GM12878 (cell line): Measurements from ENCODE around the gene HHAT. TPM values are rescaled to one million over a fixed set of nuclear protein-coding genes. Genes with fewer than 3 reads are reported as not detected.

ENCODE experiments used
- ATAC-seq: fragments of 200-7000 bp; cut with Tn5 transposase; 3 replicates; pipeline ENCODE4 v1.9.1; 2020; ENCODE audit warnings: mild to moderate bottlenecking, moderate library complexity
- BruUV-seq: library from RNA; stranded (reverse); fragments of 400-500 nt; replicated peaks from 2 replicates; lab custom pipeline; 2021; lab: Mats Ljungman, UMichigan
- CTCF ChIA-PET: fragments of 300-600 bp; sonication (Branson Sonifier 250); formaldehyde crosslinking; extraction: SDS; loops from one replicate; lab custom pipeline; 2021; ENCODE audit warnings: inconsistent platforms; lab: Yijun Ruan, JAX
- POLR2A ChIA-PET: fragments of 350-600 bp; formaldehyde crosslinking; extraction: SDS; loops from one replicate; lab custom pipeline; 2021; ENCODE audit warnings: inconsistent platforms; lab: Charles Lee
- RAD21 ChIA-PET: fragments of 300-600 bp; sonication (Branson Sonifier 250); formaldehyde crosslinking; loops from one replicate; lab custom pipeline; 2023; ENCODE audit warnings: antibody characterized with exemption; ENCODE audit not compliant: unreplicated experiment; lab: Charles Lee
- SMC1A ChIA-PET: fragments of 300-600 bp; sonication (Branson Sonifier 250); formaldehyde crosslinking; loops from one replicate; lab custom pipeline; 2023; ENCODE audit not compliant: unreplicated experiment, uncharacterized antibody; lab: Charles Lee
- DNase-seq: peaks from one replicate; pipeline ENCODE4 v3.0.0-alpha.2; 2011; ENCODE audit warnings: low read depth, low spot score
- FAIRE-seq: peaks from 3 replicates; lab custom pipeline; 2011; peaks lifted over from hg19 to GRCh38; lab: Jason Lieb, UNC
- H2AFZ ChIP-seq: 2 replicates; pipeline ENCODE4 v1.6.0; 2011; ENCODE audit warnings: low read depth, low read length, control low read depth; ENCODE audit not compliant: control insufficient read depth
- H3K27ac ChIP-seq: 2 replicates; pipeline ENCODE4 v1.5.1; 2011; ENCODE audit warnings: control low read depth; ENCODE audit not compliant: control insufficient read depth, insufficient read depth
- H3K27me3 ChIP-seq, 2 experiments: replicated peaks in 1 of 2; 2 replicates each; pipeline versions ENCODE4 v1.6.0 to v1.6.1; 2011; ENCODE audit warnings: low read length in 1 of 2; ENCODE audit not compliant: control insufficient read depth in 2 of 2, insufficient read depth in 2 of 2
- H3K36me3 ChIP-seq, 2 experiments: 2 replicates each; pipeline ENCODE4 v1.5.1; 2011; ENCODE audit warnings: low read length in 1 of 2; ENCODE audit not compliant: control insufficient read depth in 2 of 2, insufficient read depth in 2 of 2
- H3K4me1 ChIP-seq: 2 replicates; pipeline ENCODE4 v1.6.1; 2011; ENCODE audit warnings: mild to moderate bottlenecking, low read length, moderate library complexity, mixed read lengths; ENCODE audit not compliant: control insufficient read depth, insufficient read depth
- H3K4me2 ChIP-seq: 2 replicates; pipeline ENCODE4 v1.6.0; 2011; ENCODE audit warnings: control low read depth; ENCODE audit not compliant: control insufficient read depth, insufficient read depth
- H3K4me3 ChIP-seq: fragments of 200-600 bp; sonication (generic); 2 replicates; pipeline ENCODE4 v1.5.1; 2016
- H3K79me2 ChIP-seq: 2 replicates; pipeline ENCODE4 v1.6.0; 2011; ENCODE audit warnings: low read length; ENCODE audit not compliant: control insufficient read depth, insufficient read depth
- H3K9ac ChIP-seq: 2 replicates; pipeline ENCODE4 v1.8.0; 2011; ENCODE audit warnings: low read length, control low read depth, mixed read lengths; ENCODE audit not compliant: control insufficient read depth, insufficient read depth
- H3K9me3 ChIP-seq: replicated peaks from 3 replicates; pipeline ENCODE4 v1.5.1; 2011; ENCODE audit warnings: mild to moderate bottlenecking, low read length; ENCODE audit not compliant: control insufficient read depth, insufficient read depth
- H4K20me1 ChIP-seq: 2 replicates; pipeline ENCODE4 v1.6.0; 2011; ENCODE audit not compliant: control insufficient read depth, insufficient read depth
- BHLHE40 ChIP-seq, 2 experiments: fragments of 450-650 bp in 1 of 2; IDR thresholded peaks; 2 replicates each; pipeline ENCODE4 v1.6.1; 2011 to 2017; ENCODE audit warnings: low read depth in 2 of 2, borderline replicate concordance in 1 of 2, improper control_type of control experiment in 1 of 2, low read length in 1 of 2, mild to moderate bottlenecking in 1 of 2
- CEBPZ ChIP-seq: fragments of 150-350 bp; IDR thresholded peaks from 2 replicates; pipeline ENCODE4 v1.6.1; 2016; ENCODE audit warnings: low read depth, low read length
- CHD2 ChIP-seq: IDR thresholded peaks from 2 replicates; pipeline ENCODE4 v1.6.1; 2011; ENCODE audit warnings: low read depth, low read length, improper control_type of control experiment, borderline replicate concordance
- CREB1 ChIP-seq: IDR thresholded peaks from 2 replicates; pipeline ENCODE4 v1.6.1; 2012; ENCODE audit warnings: low read depth, mild to moderate bottlenecking, inconsistent platforms
- FOXK2 ChIP-seq: fragments of 450-650 bp; IDR thresholded peaks from 2 replicates; pipeline ENCODE4 v1.6.1; 2017; ENCODE audit warnings: mild to moderate bottlenecking, moderate library complexity
- JUND ChIP-seq: IDR thresholded peaks from 2 replicates; pipeline ENCODE4 v1.6.1; 2012; ENCODE audit warnings: low read depth, mild to moderate bottlenecking, low read length, improper control_type of control experiment, moderate library complexity
- NR2C2 ChIP-seq: IDR thresholded peaks from 2 replicates; pipeline ENCODE4 v1.6.1; 2011; ENCODE audit warnings: borderline replicate concordance, low read depth; ENCODE audit not compliant: control insufficient read depth, insufficient read length
- NRF1 ChIP-seq: conservative IDR thresholded peaks from 2 replicates; pipeline ENCODE4 v1.6.1; 2011; ENCODE audit warnings: mild to moderate bottlenecking, low read depth, low read length, improper control_type of control experiment
- POLR2AphosphoS5 ChIP-seq: IDR thresholded peaks from 2 replicates; pipeline ENCODE4 v1.6.1; 2011; ENCODE audit warnings: mild to moderate bottlenecking, low read length, inconsistent platforms
- SPI1 ChIP-seq: IDR thresholded peaks from 2 replicates; pipeline ENCODE4 v1.6.1; 2011; ENCODE audit warnings: low read depth, mild to moderate bottlenecking, low read length, moderate library complexity, borderline replicate concordance; ENCODE audit not compliant: insufficient read depth
- SUZ12 ChIP-seq: fragments of 200-600 bp; sonication (generic); IDR thresholded peaks from one replicate; pipeline ENCODE4 v1.6.1; 2018; ENCODE audit warnings: antibody characterized with exemption, mild to moderate bottlenecking; ENCODE audit not compliant: unreplicated experiment
- TAF1 ChIP-seq: IDR thresholded peaks from 2 replicates; pipeline ENCODE4 v1.6.1; 2011; ENCODE audit warnings: mild to moderate bottlenecking, low read depth, low read length, borderline replicate concordance
- WGBS: methylation state at CpG from one replicate; pipeline ENCODE4 v1.1.6; 2016; ENCODE audit warnings: low lambda C conversion rate; ENCODE audit not compliant: insufficient replicate concordance, insufficient coverage; ENCODE audit errors: missing lambda C conversion rate; 5-methylcytosine and 5-hydroxymethylcytosine counted together
- in situ Hi-C: fragments of 300-500 bp; cut with MboI; formaldehyde crosslinking; loops from 9 replicates; pipeline ENCODE4 v1.14.3; 2018; ENCODE audit warnings: mixed read lengths
- intact Hi-C: fragments of 100-400 bp; cut with micrococcal nuclease; formaldehyde crosslinking; loops from one replicate; pipeline ENCODE4 v1.14.2; 2022; ENCODE audit not compliant: unreplicated experiment
- polyA plus RNA-seq, 11 experiments: library from polyadenylated mRNA; depleted of rRNA in 4 of 11; unstranded in 6 of 11; stranded (reverse) in 5 of 11; fragments of >200 nt; fragmentation: Nextera tagmentation in 4 of 11; fragmentation: Illumina TruSeq in 1 of 11; extraction: Ambion mirVana in 4 of 11; extraction: Trizol in 1 of 11; gene quantifications; 1 replicate in 1 of 11; 2 replicates in 10 of 11; pipeline versions ENCODE4 v1.2.1 to v1.2.3, GENCODE V29; 2011 to 2016; ENCODE audit warnings: inconsistent platforms in 2 of 11, missing spikeins in 2 of 11, low read depth in 1 of 11
- total RNA-seq, 4 experiments: library from RNA; depleted of rRNA in 3 of 4; stranded (reverse); fragments of >200 nt in 3 of 4; fragmentation: Illumina TruSeq in 1 of 4; extraction: Trizol in 1 of 4; gene quantifications; 2 replicates each; pipeline versions ENCODE4 v1.2.1 to v1.2.3, GENCODE V29; 2013 to 2021
- TF ChIP-seq, protein P1 (sequence below): fragments of 450-650 bp; IDR thresholded peaks from 2 replicates; pipeline ENCODE4 v1.6.1; 2017; ENCODE audit warnings: borderline replicate concordance
- TF ChIP-seq, protein P2 (sequence below): fragments of 450-650 bp; formaldehyde crosslinking; IDR thresholded peaks from 2 replicates; pipeline ENCODE4 v1.4.0; 2020; ENCODE audit warnings: mild to moderate bottlenecking, moderate library complexity

Gene HHAT
- total and polyA plus RNA-seq, 10 of the 15 experiments (the other 5 are each of a cell fraction or from before 2014, with no cell fraction given), result 1.2 to 37.6 (median 2.6) TPM

DNA sequence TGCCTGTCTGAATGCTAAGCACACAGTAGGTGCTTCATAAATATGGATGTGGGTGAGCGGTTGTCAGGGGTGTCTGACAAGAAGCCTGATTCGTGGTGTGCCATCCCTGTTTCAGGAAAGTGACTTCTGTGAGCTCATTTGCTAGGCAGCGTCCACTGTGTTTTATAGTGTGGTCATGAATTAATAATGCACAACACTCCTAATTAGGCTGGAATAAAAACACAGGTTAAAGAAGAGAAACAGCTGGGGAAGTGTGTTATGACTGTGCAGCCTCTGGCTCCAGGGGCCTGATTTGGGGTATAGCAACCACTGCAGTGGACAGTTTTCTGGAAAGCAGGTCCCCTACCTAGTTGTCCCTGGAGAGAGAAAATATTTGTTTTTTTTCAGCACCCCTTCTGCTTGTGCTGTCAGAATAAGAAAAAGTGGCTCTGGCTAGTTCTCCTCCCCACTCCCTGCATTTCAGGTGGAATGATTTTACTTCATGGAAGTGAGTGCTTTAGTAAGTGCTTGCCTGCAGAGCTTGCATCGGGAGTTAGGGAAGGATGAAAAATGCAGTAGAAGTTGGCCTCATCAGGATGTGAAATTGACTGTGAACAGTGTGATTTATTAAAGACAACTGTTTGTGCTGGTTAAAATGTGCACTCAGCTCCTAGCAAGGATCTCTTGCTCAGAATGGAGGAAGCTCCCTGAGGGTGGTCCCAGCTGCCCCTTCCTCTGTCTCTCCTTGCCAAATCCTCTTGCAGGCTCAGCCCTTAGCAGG lies 333.8 kb downstream of the HHAT start:
- BruUV-seq, result no TSS peak
- FAIRE-seq, result no peak
- no peak overlapping the region for H3K4me3 ChIP-seq
- H3K27me3 ChIP-seq, result no peaks in the 10 kb centered on the region
- H4K20me1 ChIP-seq, result no peaks in the 10 kb centered on the region
- ATAC-seq, result no peak
- no peak for DNase-seq
- in situ Hi-C loops (no loop called here), intact Hi-C loops (no loop called here)
- no peaks in the 10 kb centered on the region for H3K79me2 ChIP-seq
- no peak overlapping the region for H2AFZ ChIP-seq
- H3K4me1 ChIP-seq, result 0 out of 2 replicates have a peak, but pooled peaks cover 2% of the 10 kb centered on the region
- no peaks in the 10 kb centered on the region for H3K9me3 ChIP-seq
- no peak overlapping the region for H3K9ac ChIP-seq
- whole genome bisulfite sequencing, result 74% methylated on average over 4 of the region's 4 CpGs
- no peak overlapping the region for H3K27ac ChIP-seq
- POLR2A ChIA-PET, result no interaction called here
- H3K36me3 ChIP-seq, result no peaks in the 10 kb centered on the region
- CTCF ChIA-PET, result interaction anchor here (1.7 kb wide), 1 partner anchor 15 kb away, joined by 5 read pairs; no protein-coding TSS in a partner anchor
- RAD21 ChIA-PET, result interaction anchor here (0.6 kb wide), 1 partner anchor 18 kb away, joined by 3 read pairs; no protein-coding TSS in a partner anchor
- H3K4me2 ChIP-seq, result no peak overlapping the region
- SMC1A ChIA-PET, result interaction anchor here (0.7 to 1.1 kb wide), 2 partner anchors 11 to 12 kb away, joined by 3 read pairs; no protein-coding TSS in a partner anchor
- TF ChIP-seq, protein P1, sequence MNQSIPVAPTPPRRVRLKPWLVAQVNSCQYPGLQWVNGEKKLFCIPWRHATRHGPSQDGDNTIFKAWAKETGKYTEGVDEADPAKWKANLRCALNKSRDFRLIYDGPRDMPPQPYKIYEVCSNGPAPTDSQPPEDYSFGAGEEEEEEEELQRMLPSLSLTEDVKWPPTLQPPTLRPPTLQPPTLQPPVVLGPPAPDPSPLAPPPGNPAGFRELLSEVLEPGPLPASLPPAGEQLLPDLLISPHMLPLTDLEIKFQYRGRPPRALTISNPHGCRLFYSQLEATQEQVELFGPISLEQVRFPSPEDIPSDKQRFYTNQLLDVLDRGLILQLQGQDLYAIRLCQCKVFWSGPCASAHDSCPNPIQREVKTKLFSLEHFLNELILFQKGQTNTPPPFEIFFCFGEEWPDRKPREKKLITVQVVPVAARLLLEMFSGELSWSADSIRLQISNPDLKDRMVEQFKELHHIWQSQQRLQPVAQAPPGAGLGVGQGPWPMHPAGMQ, result no peak
- TF ChIP-seq CEBPZ (no peak), CHD2 (no peak), JUND (no peak), BHLHE40 (IDR thresholded peaks at IDR 0.05; ENCODE audit: borderline replicate concordance in 1 of 2, low read depth in 2 of 2, low read length in 1 of 2) (no peak), CREB1 (no peak), SPI1 (no peak), FOXK2 (no peak), TAF1 (no peak), SUZ12 (no peak), POLR2AphosphoS5 (no peak), NR2C2 (no peak), NRF1 (no peak)
- TF ChIP-seq, protein P2, sequence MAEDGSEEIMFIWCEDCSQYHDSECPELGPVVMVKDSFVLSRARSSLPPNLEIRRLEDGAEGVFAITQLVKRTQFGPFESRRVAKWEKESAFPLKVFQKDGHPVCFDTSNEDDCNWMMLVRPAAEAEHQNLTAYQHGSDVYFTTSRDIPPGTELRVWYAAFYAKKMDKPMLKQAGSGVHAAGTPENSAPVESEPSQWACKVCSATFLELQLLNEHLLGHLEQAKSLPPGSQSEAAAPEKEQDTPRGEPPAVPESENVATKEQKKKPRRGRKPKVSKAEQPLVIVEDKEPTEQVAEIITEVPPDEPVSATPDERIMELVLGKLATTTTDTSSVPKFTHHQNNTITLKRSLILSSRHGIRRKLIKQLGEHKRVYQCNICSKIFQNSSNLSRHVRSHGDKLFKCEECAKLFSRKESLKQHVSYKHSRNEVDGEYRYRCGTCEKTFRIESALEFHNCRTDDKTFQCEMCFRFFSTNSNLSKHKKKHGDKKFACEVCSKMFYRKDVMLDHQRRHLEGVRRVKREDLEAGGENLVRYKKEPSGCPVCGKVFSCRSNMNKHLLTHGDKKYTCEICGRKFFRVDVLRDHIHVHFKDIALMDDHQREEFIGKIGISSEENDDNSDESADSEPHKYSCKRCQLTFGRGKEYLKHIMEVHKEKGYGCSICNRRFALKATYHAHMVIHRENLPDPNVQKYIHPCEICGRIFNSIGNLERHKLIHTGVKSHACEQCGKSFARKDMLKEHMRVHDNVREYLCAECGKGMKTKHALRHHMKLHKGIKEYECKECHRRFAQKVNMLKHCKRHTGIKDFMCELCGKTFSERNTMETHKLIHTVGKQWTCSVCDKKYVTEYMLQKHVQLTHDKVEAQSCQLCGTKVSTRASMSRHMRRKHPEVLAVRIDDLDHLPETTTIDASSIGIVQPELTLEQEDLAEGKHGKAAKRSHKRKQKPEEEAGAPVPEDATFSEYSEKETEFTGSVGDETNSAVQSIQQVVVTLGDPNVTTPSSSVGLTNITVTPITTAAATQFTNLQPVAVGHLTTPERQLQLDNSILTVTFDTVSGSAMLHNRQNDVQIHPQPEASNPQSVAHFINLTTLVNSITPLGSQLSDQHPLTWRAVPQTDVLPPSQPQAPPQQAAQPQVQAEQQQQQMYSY (CRISPR knock-in tag), result no peak
